Endothelial cell of umbilical vein (primary cell): ENCODE measurements around the gene PRELID3B.

Experiments used
- TF ChIP-seq, protein P1 (sequence below), 2 donors: IDR thresholded peaks; 1 replicate in 1 of 2; 2 replicates in 1 of 2; pipeline ENCODE4 v1.5.1; 2011; ENCODE audit warnings: low read length in 2 of 2, mild to moderate bottlenecking in 2 of 2, moderate library complexity in 2 of 2, control low read depth in 1 of 2, inconsistent platforms in 1 of 2, low read depth in 1 of 2; ENCODE audit not compliant: insufficient read depth in 1 of 2; ENCODE audit errors: extremely low read depth in 1 of 2
- TF ChIP-seq, protein P2 (sequence below): IDR thresholded peaks from 2 replicates; pipeline ENCODE4 v1.6.1; 2011; ENCODE audit not compliant: insufficient read depth, insufficient read length

DNA sequence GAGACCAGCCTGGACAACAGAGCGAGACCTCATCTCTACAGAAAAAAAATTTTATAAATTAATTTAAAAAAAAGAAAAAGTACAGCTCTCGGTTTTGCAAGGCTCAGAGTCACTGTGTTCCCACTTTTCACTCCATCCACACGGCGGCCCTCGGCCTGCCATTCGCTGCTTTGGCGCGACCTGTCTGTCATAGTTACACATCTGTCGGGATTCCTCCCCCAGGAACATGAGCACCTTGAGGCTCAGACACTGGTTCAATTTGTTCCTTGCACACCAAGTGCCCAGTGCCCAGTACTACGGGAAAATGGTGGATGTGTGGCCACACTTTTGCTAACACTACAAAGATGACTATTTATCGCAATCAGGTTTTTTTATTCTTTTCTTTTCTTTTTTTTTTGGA, 43.9 kb downstream of the PRELID3B start:
- TF ChIP-seq, protein P1, sequence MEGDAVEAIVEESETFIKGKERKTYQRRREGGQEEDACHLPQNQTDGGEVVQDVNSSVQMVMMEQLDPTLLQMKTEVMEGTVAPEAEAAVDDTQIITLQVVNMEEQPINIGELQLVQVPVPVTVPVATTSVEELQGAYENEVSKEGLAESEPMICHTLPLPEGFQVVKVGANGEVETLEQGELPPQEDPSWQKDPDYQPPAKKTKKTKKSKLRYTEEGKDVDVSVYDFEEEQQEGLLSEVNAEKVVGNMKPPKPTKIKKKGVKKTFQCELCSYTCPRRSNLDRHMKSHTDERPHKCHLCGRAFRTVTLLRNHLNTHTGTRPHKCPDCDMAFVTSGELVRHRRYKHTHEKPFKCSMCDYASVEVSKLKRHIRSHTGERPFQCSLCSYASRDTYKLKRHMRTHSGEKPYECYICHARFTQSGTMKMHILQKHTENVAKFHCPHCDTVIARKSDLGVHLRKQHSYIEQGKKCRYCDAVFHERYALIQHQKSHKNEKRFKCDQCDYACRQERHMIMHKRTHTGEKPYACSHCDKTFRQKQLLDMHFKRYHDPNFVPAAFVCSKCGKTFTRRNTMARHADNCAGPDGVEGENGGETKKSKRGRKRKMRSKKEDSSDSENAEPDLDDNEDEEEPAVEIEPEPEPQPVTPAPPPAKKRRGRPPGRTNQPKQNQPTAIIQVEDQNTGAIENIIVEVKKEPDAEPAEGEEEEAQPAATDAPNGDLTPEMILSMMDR (IDR thresholded peaks at IDR 0.05; ENCODE audit: extremely low read depth in 1 of 2, insufficient read depth in 1 of 2, low read depth in 1 of 2, low read length in 2 of 2), result no peak
- TF ChIP-seq, protein P2, sequence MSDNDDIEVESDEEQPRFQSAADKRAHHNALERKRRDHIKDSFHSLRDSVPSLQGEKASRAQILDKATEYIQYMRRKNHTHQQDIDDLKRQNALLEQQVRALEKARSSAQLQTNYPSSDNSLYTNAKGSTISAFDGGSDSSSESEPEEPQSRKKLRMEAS, result no peak
